H1 (cell line): ENCODE data around the gene ACER3. TPM values are rescaled to one million over a fixed set of nuclear protein-coding genes. Genes with fewer than 3 reads are reported as not detected.

Experiments
- CTCF ChIA-PET: fragments of 300-600 bp; sonication (Branson Sonifier 250); formaldehyde crosslinking; loops from one replicate; lab custom pipeline; 2021; ENCODE audit not compliant: partially characterized antibody; lab: Charles Lee
- POLR2A ChIA-PET: fragments of 300-600 bp; sonication (Branson Sonifier 250); formaldehyde crosslinking; loops from one replicate; lab custom pipeline; 2021; ENCODE audit warnings: inconsistent platforms; ENCODE audit not compliant: partially characterized antibody; lab: Charles Lee
- DNase-seq, 2 experiments: peaks; one replicate each; pipeline versions ENCODE4 v3.0.0 to v3.0.0-alpha.2; 2010 to 2022; ENCODE audit warnings: low spot score in 2 of 2, low read depth in 1 of 2, mixed read lengths in 1 of 2
- FAIRE-seq: peaks from 2 replicates; lab custom pipeline; 2011; peaks lifted over from hg19 to GRCh38; lab: Jason Lieb, UNC
- H2AFZ ChIP-seq: 2 replicates; pipeline ENCODE4 v1.8.1; 2012; ENCODE audit warnings: low read length, inconsistent platforms
- H2AK5ac ChIP-seq: 2 replicates; pipeline ENCODE4 v1.6.1; 2013; ENCODE audit warnings: low read depth, low read length
- H2BK120ac ChIP-seq: replicated peaks from 2 replicates; pipeline ENCODE3; 2013; ENCODE audit warnings: low read depth, low read length, inconsistent platforms
- H2BK12ac ChIP-seq: 2 replicates; pipeline ENCODE4 v1.6.1; 2013; ENCODE audit warnings: low read depth, low read length
- H2BK15ac ChIP-seq: 2 replicates; pipeline ENCODE4 v1.6.1; 2013; ENCODE audit warnings: low read length
- H2BK20ac ChIP-seq: 2 replicates; pipeline ENCODE4 v1.6.1; 2013; ENCODE audit warnings: low read length
- H2BK5ac ChIP-seq: 2 replicates; pipeline ENCODE4 v1.6.1; 2013; ENCODE audit warnings: low read depth, low read length
- H3K14ac ChIP-seq: 2 replicates; pipeline ENCODE4 v1.6.1; 2013; ENCODE audit warnings: inconsistent platforms; ENCODE audit not compliant: insufficient read length
- H3K18ac ChIP-seq: 2 replicates; pipeline ENCODE4 v1.6.1; 2013; ENCODE audit warnings: low read length; ENCODE audit errors: extremely low read depth
- H3K23ac ChIP-seq: 2 replicates; pipeline ENCODE4 v1.6.1; 2013; ENCODE audit warnings: inconsistent platforms; ENCODE audit not compliant: insufficient read length
- H3K23me2 ChIP-seq: 2 replicates; pipeline ENCODE4 v1.6.1; 2013; ENCODE audit warnings: low read depth, low read length
- H3K27ac ChIP-seq: 2 replicates; pipeline ENCODE4 v1.6.1; 2011; ENCODE audit warnings: low read depth, low read length, inconsistent platforms
- H3K27me3 ChIP-seq, 4 experiments: replicated peaks in 1 of 4; 1 replicate in 1 of 4; 2 replicates in 3 of 4; pipeline versions ENCODE4 v1.6.1 to v1.8.1; 2011 to 2013; ENCODE audit warnings: low read length in 3 of 4, mild to moderate bottlenecking in 3 of 4, inconsistent platforms in 2 of 4, mixed read lengths in 2 of 4, moderate library complexity in 1 of 4; ENCODE audit not compliant: control insufficient read depth in 3 of 4, insufficient read depth in 3 of 4; ENCODE audit errors: extremely low read depth in 1 of 4
- H3K36me3 ChIP-seq, 4 experiments: 2 replicates each; pipeline versions ENCODE4 v1.6.1 to v1.8.1; 2011 to 2013; ENCODE audit warnings: mild to moderate bottlenecking in 4 of 4, low read length in 3 of 4, moderate library complexity in 2 of 4, control low read depth in 1 of 4, inconsistent platforms in 1 of 4; ENCODE audit not compliant: insufficient read depth in 4 of 4, control insufficient read depth in 2 of 4
- H3K4ac ChIP-seq: replicated peaks from 2 replicates; pipeline ENCODE3; 2013; ENCODE audit warnings: low read length, low read depth, mixed read lengths, inconsistent platforms; ENCODE audit not compliant: insufficient read length
- H3K4me1 ChIP-seq, 4 experiments: replicated peaks in 1 of 4; 1 replicate in 1 of 4; 2 replicates in 3 of 4; pipeline versions ENCODE4 v1.6.1 to v1.8.1; 2011 to 2013; ENCODE audit warnings: low read length in 3 of 4, inconsistent platforms in 2 of 4, mixed read lengths in 1 of 4; ENCODE audit not compliant: insufficient read depth in 4 of 4, control insufficient read depth in 3 of 4
- H3K4me2 ChIP-seq, 2 experiments: 2 replicates each; pipeline versions ENCODE4 v1.6.1 to v1.8.1; 2011 to 2013; ENCODE audit warnings: low read depth in 2 of 2, low read length in 2 of 2, control low read depth in 1 of 2, inconsistent platforms in 1 of 2, mild to moderate bottlenecking in 1 of 2; ENCODE audit not compliant: insufficient read depth in 1 of 2
- H3K4me3 ChIP-seq, 4 experiments: fragments of 200-600, 300-600 bp in 1 of 4; sonication (generic), shearing (Covaris generic), sonication (Bioruptor Twin) in 1 of 4; 2 replicates each; pipeline versions ENCODE4 v1.5.1 to v1.8.1; 2011 to 2016; ENCODE audit warnings: low read length in 4 of 4, low read depth in 3 of 4, control low read depth in 2 of 4, inconsistent platforms in 2 of 4, mild to moderate bottlenecking in 2 of 4, mixed read lengths in 1 of 4, moderate library complexity in 1 of 4; ENCODE audit not compliant: insufficient read depth in 2 of 4; ENCODE audit errors: extremely low read depth in 1 of 4
- H3K56ac ChIP-seq: replicated peaks from 2 replicates; pipeline ENCODE3; 2013; ENCODE audit warnings: low read depth, mild to moderate bottlenecking, mixed read lengths, low read length, inconsistent platforms; ENCODE audit not compliant: insufficient read length
- H3K79me1 ChIP-seq: 2 replicates; pipeline ENCODE4 v1.6.1; 2013; ENCODE audit warnings: low read depth, low read length, control low read depth
- H3K79me2 ChIP-seq, 2 experiments: 2 replicates each; pipeline versions ENCODE4 v1.6.1 to v1.8.1; 2012 to 2013; ENCODE audit warnings: low read length in 2 of 2, mild to moderate bottlenecking in 2 of 2, inconsistent platforms in 1 of 2; ENCODE audit not compliant: insufficient read depth in 2 of 2, control insufficient read depth in 1 of 2
- H3K9ac ChIP-seq, 4 experiments: replicated peaks in 1 of 4; 1 replicate in 1 of 4; 2 replicates in 3 of 4; pipeline versions ENCODE4 v1.6.1 to v1.8.1; 2011 to 2013; ENCODE audit warnings: low read depth in 3 of 4, low read length in 3 of 4, control low read depth in 2 of 4, mild to moderate bottlenecking in 2 of 4, moderate library complexity in 2 of 4, inconsistent platforms in 1 of 4; ENCODE audit errors: extremely low read depth in 1 of 4
- H3K9me3 ChIP-seq, 2 experiments: 2 replicates each; pipeline versions ENCODE4 v1.6.1 to v1.8.1; 2012 to 2013; ENCODE audit warnings: mild to moderate bottlenecking in 2 of 2, moderate library complexity in 2 of 2, control low read depth in 1 of 2, inconsistent platforms in 1 of 2, low read depth in 1 of 2, low read length in 1 of 2, mixed read lengths in 1 of 2; ENCODE audit not compliant: insufficient read depth in 2 of 2
- H4K20me1 ChIP-seq, 2 experiments: replicated peaks in 1 of 2; 2 replicates each; pipeline versions ENCODE3 to v1.8.1; 2011 to 2013; ENCODE audit warnings: inconsistent platforms in 2 of 2, low read length in 2 of 2, mild to moderate bottlenecking in 1 of 2; ENCODE audit not compliant: insufficient read depth in 2 of 2, control insufficient read depth in 1 of 2
- H4K5ac ChIP-seq: 2 replicates; pipeline ENCODE4 v1.6.1; 2013; ENCODE audit warnings: low read length, low read depth, mixed read lengths, inconsistent platforms; ENCODE audit not compliant: insufficient read length
- H4K8ac ChIP-seq: 2 replicates; pipeline ENCODE4 v1.8.0; 2013; ENCODE audit warnings: mild to moderate bottlenecking, moderate library complexity, low read length, inconsistent platforms; ENCODE audit not compliant: insufficient read depth; ENCODE audit errors: extremely low read depth
- H4K91ac ChIP-seq: replicated peaks from 2 replicates; pipeline ENCODE3; 2013; ENCODE audit warnings: low read length, mixed read lengths, inconsistent platforms; ENCODE audit not compliant: insufficient read length
- CHD2 ChIP-seq: IDR thresholded peaks from 2 replicates; pipeline ENCODE4 v1.6.1; 2012; ENCODE audit warnings: low read length, improper control_type of control experiment
- SP4 ChIP-seq: IDR thresholded peaks from 2 replicates; pipeline ENCODE4 v1.6.1; 2012; ENCODE audit warnings: low read length, inconsistent platforms
- WGBS, 2 experiments: shearing (Covaris generic) in 1 of 2; methylation state at CpG; one replicate each; pipeline versions ENCODE4 v1.1.6 to v1.1.7; 2013 to 2015; ENCODE audit warnings: low lambda C conversion rate in 2 of 2, mixed read lengths in 2 of 2, inconsistent platforms in 1 of 2, low coverage in 1 of 2, missing lambda C conversion rate in 1 of 2; ENCODE audit not compliant: insufficient replicate concordance in 2 of 2, insufficient coverage in 1 of 2, insufficient read length in 1 of 2; ENCODE audit errors: extremely low coverage in 1 of 2, missing lambda C conversion rate in 1 of 2; 5-methylcytosine and 5-hydroxymethylcytosine counted together
- polyA plus RNA-seq, 7 experiments: library from polyadenylated mRNA; depleted of rRNA in 3 of 7; stranded (reverse) in 5 of 7; unstranded in 2 of 7; fragments of >200 nt in 5 of 7; fragments of 200-250 nt in 2 of 7; gene quantifications; 1 replicate in 5 of 7; 2 replicates in 1 of 7; 4 replicates in 1 of 7; pipeline versions ENCODE4 v1.2.1 to v1.2.3, GENCODE V29; 2011 to 2013; ENCODE audit warnings: missing spikeins in 2 of 7, mixed read lengths in 2 of 7
- total RNA-seq: library from RNA; stranded (reverse); fragmentation: NEBNext Ultra II Directional; extraction: Animal tissue kit (Norgen Biotek cat#: 25700); gene quantifications from 2 replicates; pipeline ENCODE4 v1.2.1, GENCODE V29; 2021

The ACER3 gene
- total and polyA plus RNA-seq, 2 of the 8 experiments (the other 6 are each of a cell fraction or from before 2014, with no cell fraction given), result 5.7 to 16.2 TPM

DNA sequence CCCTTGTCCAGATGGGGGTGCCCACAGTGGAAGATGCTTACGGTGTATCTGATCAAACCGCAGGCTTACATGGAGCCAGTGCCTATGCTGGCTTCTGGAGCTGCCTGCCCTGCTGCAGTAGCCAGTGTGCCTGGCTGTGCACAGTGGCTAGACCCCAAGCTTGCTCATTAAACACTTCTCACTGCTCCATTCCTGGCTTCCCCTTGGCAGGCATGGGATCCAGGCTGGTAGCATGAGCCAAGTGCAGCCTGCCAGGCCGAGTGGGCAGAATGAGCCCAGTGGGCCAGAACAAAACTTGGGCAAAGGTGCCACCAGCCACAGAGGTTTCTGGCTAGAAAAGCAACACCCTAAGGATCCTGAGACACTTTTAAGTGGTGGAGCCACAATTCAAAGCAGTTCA lies 118.1 kb downstream of the ACER3 start:
- no peak overlapping the region for H2BK15ac ChIP-seq
- no peak overlapping the region for H2BK12ac ChIP-seq
- no peaks in the 10 kb centered on the region for H4K20me1 ChIP-seq
- no peaks in the 10 kb centered on the region for H3K23me2 ChIP-seq
- no peak overlapping the region for H3K9ac ChIP-seq
- no peaks in the 10 kb centered on the region for H3K36me3 ChIP-seq
- CTCF ChIA-PET, result interaction anchor here (0.7 to 1.8 kb wide), 3 partner anchors 14 to 101 kb away, joined by 3 to 5 read pairs (median 4); no protein-coding TSS in a partner anchor
- WGBS, 2 experiments, result 87% methylated on average over 3 of the region's 3 CpGs; no CpG with 5 or more reads in 1 of the 2 experiments
- H3K9me3 ChIP-seq, result no peaks in the 10 kb centered on the region
- H4K8ac ChIP-seq, result no peak overlapping the region
- H2BK20ac ChIP-seq, result no peak overlapping the region
- H4K91ac ChIP-seq, result no peak overlapping the region
- H2BK120ac ChIP-seq, result no peak overlapping the region
- H2AK5ac ChIP-seq, result no peak overlapping the region
- no peak overlapping the region for H2BK5ac ChIP-seq
- no peak overlapping the region for H3K18ac ChIP-seq
- no peaks in the 10 kb centered on the region for H3K27me3 ChIP-seq
- no peak overlapping the region for H3K23ac ChIP-seq
- H3K4me2 ChIP-seq, result no peak overlapping the region
- no peak overlapping the region for H3K4ac ChIP-seq
- H3K4me1 ChIP-seq, result no peaks in the 10 kb centered on the region
- no peaks in the 10 kb centered on the region for H3K79me1 ChIP-seq
- TF ChIP-seq CHD2, result no peak
- TF ChIP-seq SP4, result no peak
- no peak for DNase-seq
- H3K79me2 ChIP-seq, result no peaks in the 10 kb centered on the region
- H4K5ac ChIP-seq, result no peak overlapping the region
- no peak overlapping the region for H2AFZ ChIP-seq
- H3K27ac ChIP-seq, result no peak overlapping the region
- no peak overlapping the region for H3K4me3 ChIP-seq
- H3K14ac ChIP-seq, result no peak overlapping the region
- no peak overlapping the region for H3K56ac ChIP-seq
- POLR2A ChIA-PET, result no interaction called here
- FAIRE-seq, result no peak
